NB4 (cell line): ENCODE results near the gene MEX3A.

Experiments used
- POLR2A ChIP-seq: IDR thresholded peaks from 2 replicates; pipeline ENCODE4 v1.6.1; 2011; ENCODE audit warnings: mild to moderate bottlenecking; ENCODE audit not compliant: insufficient read length; ENCODE audit errors: extremely low read depth
- TF ChIP-seq, protein P1 (sequence below): IDR thresholded peaks from one replicate; pipeline ENCODE4 v1.5.1; 2012; ENCODE audit warnings: low read depth, low read length

DNA sequence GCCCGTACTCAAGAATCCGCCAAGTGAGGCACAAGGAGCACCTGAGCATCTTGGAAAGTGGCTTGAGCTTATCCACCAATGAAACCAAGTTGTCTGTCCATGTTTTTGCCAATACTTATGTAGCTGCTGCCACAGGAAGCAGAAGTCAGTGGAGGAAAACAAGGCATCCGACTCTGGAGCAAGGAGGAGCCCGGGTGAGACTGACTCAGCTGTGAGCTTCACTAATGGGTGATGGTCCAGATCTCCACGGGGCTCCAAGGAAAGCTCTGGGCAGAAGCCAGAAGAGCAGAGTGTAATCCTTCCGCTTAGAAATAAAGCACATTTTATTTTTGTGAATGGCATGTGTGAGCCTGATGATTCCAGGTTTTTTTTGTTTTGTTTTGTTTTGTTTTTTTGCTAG, 49.3 kb downstream of the MEX3A start:
- no peak for TF ChIP-seq POLR2A
- TF ChIP-seq, protein P1, sequence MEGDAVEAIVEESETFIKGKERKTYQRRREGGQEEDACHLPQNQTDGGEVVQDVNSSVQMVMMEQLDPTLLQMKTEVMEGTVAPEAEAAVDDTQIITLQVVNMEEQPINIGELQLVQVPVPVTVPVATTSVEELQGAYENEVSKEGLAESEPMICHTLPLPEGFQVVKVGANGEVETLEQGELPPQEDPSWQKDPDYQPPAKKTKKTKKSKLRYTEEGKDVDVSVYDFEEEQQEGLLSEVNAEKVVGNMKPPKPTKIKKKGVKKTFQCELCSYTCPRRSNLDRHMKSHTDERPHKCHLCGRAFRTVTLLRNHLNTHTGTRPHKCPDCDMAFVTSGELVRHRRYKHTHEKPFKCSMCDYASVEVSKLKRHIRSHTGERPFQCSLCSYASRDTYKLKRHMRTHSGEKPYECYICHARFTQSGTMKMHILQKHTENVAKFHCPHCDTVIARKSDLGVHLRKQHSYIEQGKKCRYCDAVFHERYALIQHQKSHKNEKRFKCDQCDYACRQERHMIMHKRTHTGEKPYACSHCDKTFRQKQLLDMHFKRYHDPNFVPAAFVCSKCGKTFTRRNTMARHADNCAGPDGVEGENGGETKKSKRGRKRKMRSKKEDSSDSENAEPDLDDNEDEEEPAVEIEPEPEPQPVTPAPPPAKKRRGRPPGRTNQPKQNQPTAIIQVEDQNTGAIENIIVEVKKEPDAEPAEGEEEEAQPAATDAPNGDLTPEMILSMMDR, result no peak
